Measurements from ENCODE around the gene KLHL21. TPM values are rescaled to one million over a fixed set of nuclear protein-coding genes. Genes with fewer than 3 reads are reported as not detected.

The KLHL21 gene
- total RNA-seq, 1 experiment from 2014 or later, result 27.5 TPM

DNA sequence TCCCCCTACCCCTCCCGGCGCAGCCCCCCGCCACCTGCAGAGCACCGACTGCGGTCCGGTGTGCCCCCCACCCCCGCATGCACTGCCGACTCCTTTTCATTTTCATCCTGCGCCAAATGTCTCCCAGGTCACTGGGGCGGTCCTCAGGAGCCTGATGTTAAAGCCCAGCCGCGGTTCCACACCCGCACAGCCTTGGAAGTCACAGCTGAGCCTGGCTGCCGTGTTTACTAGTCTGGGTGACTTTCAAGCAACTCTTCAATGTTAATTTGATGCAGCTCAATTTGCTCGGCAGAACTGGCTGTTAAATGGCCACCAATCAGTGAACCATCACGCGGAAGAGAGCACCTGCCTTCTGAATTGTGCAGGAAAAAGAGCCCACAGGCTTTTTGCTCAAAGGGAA, 49.2 kb upstream of the KLHL21 start:
- no TSS peak for BruUV-seq (replicated peaks)
- ChIA-PET CTCF (no interaction called here), RAD21 (ENCODE audit: low non-redundant PET in 1 of 2, low total read pairs in 2 of 2, uncharacterized antibody in 2 of 2, unreplicated experiment in 2 of 2) (no interaction called here), POLR2A (no interaction called here)
- Histone ChIP-seq H3K79me2 (ENCODE audit: insufficient read depth, low read length) (peaks cover 8% of the 10 kb centered on the region; the same call in 1 of the 2 replicates), H3K9me3 (ENCODE audit: control insufficient read depth in 1 of 2, insufficient read depth in 1 of 2, low read depth in 1 of 2, low read length in 2 of 2) (no peaks in the 10 kb centered on the region), H3K9me2 (ENCODE audit: insufficient read depth) (no peaks in the 10 kb centered on the region), H3K4me1 (ENCODE audit: control insufficient read depth in 1 of 2, insufficient read depth in 2 of 2, low read length in 2 of 2) (no peaks in the 10 kb centered on the region), H3K27ac (ENCODE audit: low read depth, low read length) (no peak overlapping the region), H3K27me3 (ENCODE audit: insufficient read depth, low read length) (no peaks in the 10 kb centered on the region), H3K9ac (ENCODE audit: low read length) (no peak overlapping the region), H3K36me3 (ENCODE audit: control insufficient read depth in 1 of 2, insufficient read depth in 2 of 2, low read length in 2 of 2) (peaks cover 13 to 29% of the 10 kb centered on the region in 2 experiments), H2AFZ (ENCODE audit: low read depth, low read length, poor library complexity, severe bottlenecking) (no peak overlapping the region), H4K20me1 (ENCODE audit: insufficient read depth) (no peaks in the 10 kb centered on the region), H3K4me3 (replicated peaks in 1 of 2; ENCODE audit: low read depth in 1 of 2, low read length in 2 of 2) (no peak overlapping the region), H3K4me2 (ENCODE audit: low read length) (no peak overlapping the region)
- no peak for DNase-seq (ENCODE audit: low read depth, low spot score)
- ATAC-seq, result no peak
- TF ChIP-seq YY1 (IDR thresholded peaks at IDR 0.05; ENCODE audit: extremely low read depth, insufficient replicate concordance, low read depth, low read length) (no peak), TCF7L2 (IDR thresholded peaks at IDR 0.05; ENCODE audit: borderline replicate concordance, extremely low read depth, insufficient read depth, insufficient read length) (no peak), RAD21 (IDR thresholded peaks at IDR 0.05; ENCODE audit: low read depth) (no peak), EZH2 (IDR thresholded peaks at IDR 0.05) (no peak), ZFX (IDR thresholded peaks at IDR 0.05) (no peak), EGR1 (IDR thresholded peaks at IDR 0.05; ENCODE audit: low read depth) (no peak), JUND (IDR thresholded peaks at IDR 0.05) (no peak), POLR2A (IDR thresholded peaks at IDR 0.05; ENCODE audit: borderline replicate concordance, extremely low read depth, insufficient read depth, insufficient read length) (no peak)
- TF ChIP-seq, protein P1, sequence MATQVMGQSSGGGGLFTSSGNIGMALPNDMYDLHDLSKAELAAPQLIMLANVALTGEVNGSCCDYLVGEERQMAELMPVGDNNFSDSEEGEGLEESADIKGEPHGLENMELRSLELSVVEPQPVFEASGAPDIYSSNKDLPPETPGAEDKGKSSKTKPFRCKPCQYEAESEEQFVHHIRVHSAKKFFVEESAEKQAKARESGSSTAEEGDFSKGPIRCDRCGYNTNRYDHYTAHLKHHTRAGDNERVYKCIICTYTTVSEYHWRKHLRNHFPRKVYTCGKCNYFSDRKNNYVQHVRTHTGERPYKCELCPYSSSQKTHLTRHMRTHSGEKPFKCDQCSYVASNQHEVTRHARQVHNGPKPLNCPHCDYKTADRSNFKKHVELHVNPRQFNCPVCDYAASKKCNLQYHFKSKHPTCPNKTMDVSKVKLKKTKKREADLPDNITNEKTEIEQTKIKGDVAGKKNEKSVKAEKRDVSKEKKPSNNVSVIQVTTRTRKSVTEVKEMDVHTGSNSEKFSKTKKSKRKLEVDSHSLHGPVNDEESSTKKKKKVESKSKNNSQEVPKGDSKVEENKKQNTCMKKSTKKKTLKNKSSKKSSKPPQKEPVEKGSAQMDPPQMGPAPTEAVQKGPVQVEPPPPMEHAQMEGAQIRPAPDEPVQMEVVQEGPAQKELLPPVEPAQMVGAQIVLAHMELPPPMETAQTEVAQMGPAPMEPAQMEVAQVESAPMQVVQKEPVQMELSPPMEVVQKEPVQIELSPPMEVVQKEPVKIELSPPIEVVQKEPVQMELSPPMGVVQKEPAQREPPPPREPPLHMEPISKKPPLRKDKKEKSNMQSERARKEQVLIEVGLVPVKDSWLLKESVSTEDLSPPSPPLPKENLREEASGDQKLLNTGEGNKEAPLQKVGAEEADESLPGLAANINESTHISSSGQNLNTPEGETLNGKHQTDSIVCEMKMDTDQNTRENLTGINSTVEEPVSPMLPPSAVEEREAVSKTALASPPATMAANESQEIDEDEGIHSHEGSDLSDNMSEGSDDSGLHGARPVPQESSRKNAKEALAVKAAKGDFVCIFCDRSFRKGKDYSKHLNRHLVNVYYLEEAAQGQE (IDR thresholded peaks at IDR 0.05; ENCODE audit: low read depth), result no peak
- TF ChIP-seq, protein P2, sequence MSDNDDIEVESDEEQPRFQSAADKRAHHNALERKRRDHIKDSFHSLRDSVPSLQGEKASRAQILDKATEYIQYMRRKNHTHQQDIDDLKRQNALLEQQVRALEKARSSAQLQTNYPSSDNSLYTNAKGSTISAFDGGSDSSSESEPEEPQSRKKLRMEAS (IDR thresholded peaks at IDR 0.05), result no peak
- TF ChIP-seq, protein P3, sequence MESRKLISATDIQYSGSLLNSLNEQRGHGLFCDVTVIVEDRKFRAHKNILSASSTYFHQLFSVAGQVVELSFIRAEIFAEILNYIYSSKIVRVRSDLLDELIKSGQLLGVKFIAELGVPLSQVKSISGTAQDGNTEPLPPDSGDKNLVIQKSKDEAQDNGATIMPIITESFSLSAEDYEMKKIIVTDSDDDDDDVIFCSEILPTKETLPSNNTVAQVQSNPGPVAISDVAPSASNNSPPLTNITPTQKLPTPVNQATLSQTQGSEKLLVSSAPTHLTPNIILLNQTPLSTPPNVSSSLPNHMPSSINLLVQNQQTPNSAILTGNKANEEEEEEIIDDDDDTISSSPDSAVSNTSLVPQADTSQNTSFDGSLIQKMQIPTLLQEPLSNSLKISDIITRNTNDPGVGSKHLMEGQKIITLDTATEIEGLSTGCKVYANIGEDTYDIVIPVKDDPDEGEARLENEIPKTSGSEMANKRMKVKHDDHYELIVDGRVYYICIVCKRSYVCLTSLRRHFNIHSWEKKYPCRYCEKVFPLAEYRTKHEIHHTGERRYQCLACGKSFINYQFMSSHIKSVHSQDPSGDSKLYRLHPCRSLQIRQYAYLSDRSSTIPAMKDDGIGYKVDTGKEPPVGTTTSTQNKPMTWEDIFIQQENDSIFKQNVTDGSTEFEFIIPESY (IDR thresholded peaks at IDR 0.05; ENCODE audit: extremely low read depth, insufficient replicate concordance, low read length), result no peak
- TF ChIP-seq, protein P4, sequence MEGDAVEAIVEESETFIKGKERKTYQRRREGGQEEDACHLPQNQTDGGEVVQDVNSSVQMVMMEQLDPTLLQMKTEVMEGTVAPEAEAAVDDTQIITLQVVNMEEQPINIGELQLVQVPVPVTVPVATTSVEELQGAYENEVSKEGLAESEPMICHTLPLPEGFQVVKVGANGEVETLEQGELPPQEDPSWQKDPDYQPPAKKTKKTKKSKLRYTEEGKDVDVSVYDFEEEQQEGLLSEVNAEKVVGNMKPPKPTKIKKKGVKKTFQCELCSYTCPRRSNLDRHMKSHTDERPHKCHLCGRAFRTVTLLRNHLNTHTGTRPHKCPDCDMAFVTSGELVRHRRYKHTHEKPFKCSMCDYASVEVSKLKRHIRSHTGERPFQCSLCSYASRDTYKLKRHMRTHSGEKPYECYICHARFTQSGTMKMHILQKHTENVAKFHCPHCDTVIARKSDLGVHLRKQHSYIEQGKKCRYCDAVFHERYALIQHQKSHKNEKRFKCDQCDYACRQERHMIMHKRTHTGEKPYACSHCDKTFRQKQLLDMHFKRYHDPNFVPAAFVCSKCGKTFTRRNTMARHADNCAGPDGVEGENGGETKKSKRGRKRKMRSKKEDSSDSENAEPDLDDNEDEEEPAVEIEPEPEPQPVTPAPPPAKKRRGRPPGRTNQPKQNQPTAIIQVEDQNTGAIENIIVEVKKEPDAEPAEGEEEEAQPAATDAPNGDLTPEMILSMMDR (IDR thresholded peaks at IDR 0.05 in 2 of 3, conservative IDR thresholded peaks at IDR 0.05 in 1 of 3; ENCODE audit: borderline replicate concordance in 1 of 3, insufficient read depth in 1 of 3, low read depth in 2 of 3, low read length in 2 of 3), result no peak
- TF ChIP-seq, protein P5, sequence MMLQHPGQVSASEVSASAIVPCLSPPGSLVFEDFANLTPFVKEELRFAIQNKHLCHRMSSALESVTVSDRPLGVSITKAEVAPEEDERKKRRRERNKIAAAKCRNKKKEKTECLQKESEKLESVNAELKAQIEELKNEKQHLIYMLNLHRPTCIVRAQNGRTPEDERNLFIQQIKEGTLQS (IDR thresholded peaks at IDR 0.05), result no peak
- intact Hi-C loops (cut with micrococcal nuclease), result no loop called here
